HG03469 (cell line): ENCODE data around the gene ANO1.
"Not testable (repeated sequence)": the region's sequence is repeated elsewhere in the genome, so short reads cannot be mapped to it uniquely, and the experiment has no call there.

ENCODE experiments used
- ATAC-seq: cut with Tn5 transposase; IDR thresholded peaks from one replicate; pipeline ENCODE4 v1.9.1; 2021; ENCODE audit warnings: mild to moderate bottlenecking, moderate library complexity, moderate number of reproducible peaks; ENCODE audit not compliant: unreplicated experiment

The ANO1 gene

GRCh38 chr11:70184396-70184795, 106.3 kb downstream of the ANO1 start:
- ATAC-seq = no peak

- no peak for ATAC-seq
Measured at GRCh38 chr11:70185348-70186055, 107.4 kb downstream of the ANO1 start.

- ATAC-seq = no peak
Measured at GRCh38 chr11:70186420-70186819, 108.3 kb downstream of the ANO1 start.

- ATAC-seq = no peak
Measured at GRCh38 chr11:70186936-70187335, 108.8 kb downstream of the ANO1 start.

- no peak for ATAC-seq
Measured at GRCh38 chr11:70187771-70188170, 109.7 kb downstream of the ANO1 start.

GRCh38 chr11:70189622-70190021, 111.5 kb downstream of the ANO1 start:
- no peak for ATAC-seq

- no peak for ATAC-seq
Measured at GRCh38 chr11:70191495-70192140, 113.5 kb downstream of the ANO1 start.

GRCh38 chr11:70192666-70193410, 114.7 kb downstream of the ANO1 start:
- ATAC-seq = no peak

GRCh38 chr11:70193411-70194292, 115.5 kb downstream of the ANO1 start:
- no peak for ATAC-seq

GRCh38 chr11:70194792-70195791, 117.0 kb downstream of the ANO1 start:
- ATAC-seq = no peak

- ATAC-seq = no peak
Measured at GRCh38 chr11:70200212-70200844, 122.2 kb downstream of the ANO1 start.

GRCh38 chr11:70201047-70201446, 122.9 kb downstream of the ANO1 start:
- ATAC-seq = not testable (repeated sequence)

GRCh38 chr11:70201882-70202861, 124.1 kb downstream of the ANO1 start:
- ATAC-seq = no peak

GRCh38 chr11:70202920-70203750, 125.0 kb downstream of the ANO1 start, which contains the start of gene FADD:
FADD (plus strand) TSS chr11:70203296; CDS start chr11:70203460, 164 bp downstream.
- ATAC-seq = peak; percentile 48

GRCh38 chr11:70203751-70204465, 125.8 kb downstream of the ANO1 start:
- ATAC-seq = peak; percentile 12

- no peak for ATAC-seq
Measured at GRCh38 chr11:70204466-70204799, 126.3 kb downstream of the ANO1 start.
